HG03095 (cell line): ENCODE results near the gene GPR149.
"Not testable (repeated sequence)": the region's sequence is repeated elsewhere in the genome, so short reads cannot be mapped to it uniquely, and the experiment has no call there.

Experiments
- ATAC-seq: cut with Tn5 transposase; IDR thresholded peaks from one replicate; pipeline ENCODE4 v1.9.1; 2021; ENCODE audit warnings: moderate library complexity; ENCODE audit not compliant: unreplicated experiment

Gene GPR149

GRCh38 chr3:154430014-154430413 lies at the start of gene GPR149:
GPR149 (minus strand) TSS chr3:154430190; CDS start chr3:154429615, 575 bp downstream.
- ATAC-seq: no peak

GRCh38 chr3:154473769-154474168 lies 43.8 kb upstream of the GPR149 start:
- ATAC-seq: no peak

- no peak for ATAC-seq
Observed at GRCh38 chr3:154469585-154469984, 39.6 kb upstream of the GPR149 start.

GRCh38 chr3:154464440-154465190 lies 34.6 kb upstream of the GPR149 start:
- ATAC-seq: no peak

- ATAC-seq: no peak
Observed at GRCh38 chr3:154458560-154458959, 28.6 kb upstream of the GPR149 start.

GRCh38 chr3:154439081-154439480 lies 9.1 kb upstream of the GPR149 start:
- ATAC-seq: not testable (repeated sequence)

GRCh38 chr3:154431043-154431442 lies 1.1 kb upstream of the GPR149 start:
- ATAC-seq: no peak

GRCh38 chr3:154428286-154429206 lies 1.4 kb downstream of the GPR149 start:
- ATAC-seq: no peak

GRCh38 chr3:154427685-154428285 lies 2.2 kb downstream of the GPR149 start:
- ATAC-seq: no peak

GRCh38 chr3:154422694-154423093 lies 7.3 kb downstream of the GPR149 start:
- ATAC-seq: no peak

- ATAC-seq: no peak
Observed at GRCh38 chr3:154421083-154421482, 8.9 kb downstream of the GPR149 start.

- peak; percentile 95 for ATAC-seq
Observed at GRCh38 chr3:154398084-154398967, 31.7 kb downstream of the GPR149 start.

GRCh38 chr3:154389861-154390260 lies 40.1 kb downstream of the GPR149 start:
- ATAC-seq: no peak

- ATAC-seq: no peak
Observed at GRCh38 chr3:154384479-154384878, 45.5 kb downstream of the GPR149 start.

- no peak for ATAC-seq
Observed at GRCh38 chr3:154378311-154378710, 51.7 kb downstream of the GPR149 start.

GRCh38 chr3:154367221-154367620 lies 62.8 kb downstream of the GPR149 start:
- no peak for ATAC-seq

GRCh38 chr3:154364849-154365248 lies 65.1 kb downstream of the GPR149 start:
- no peak for ATAC-seq

- no peak for ATAC-seq
Observed at GRCh38 chr3:154361099-154361498, 68.9 kb downstream of the GPR149 start.

GRCh38 chr3:154356009-154356408 lies 74.0 kb downstream of the GPR149 start:
- ATAC-seq: no peak

GRCh38 chr3:154349223-154349622 lies 80.8 kb downstream of the GPR149 start:
- ATAC-seq: no peak
